Epithelial cell of alveolus of lung (primary cell): ENCODE measurements around the gene PSAT1. TPM values are rescaled to one million over a fixed set of nuclear protein-coding genes. Genes with fewer than 3 reads are reported as not detected.

Experiments used
- total RNA-seq: library from RNA; depleted of rRNA; stranded (reverse); fragments of >200 nt; gene quantifications from 2 replicates; pipeline ENCODE4 v1.2.1, GENCODE V29; 2015

Gene PSAT1
- 77.1 and 191 TPM in 2 replicates for total RNA-seq

GRCh38 chr9:78296893-78297671, at the start of gene PSAT1:
TSS of gene PSAT1 (plus strand) at chr9:78297125. CDS start at chr9:78297211, 86 bp downstream.

Other genes with a start within 250 kb of the PSAT1 start
- 8.5 and 16.4 TPM in 2 replicates for gene CEP78, start 61.0 kb upstream of the PSAT1 start, total RNA-seq